Glomerular endothelial cell (primary cell): ENCODE data around the gene DNAH17. TPM values are rescaled to one million over a fixed set of nuclear protein-coding genes. Genes with fewer than 3 reads are reported as not detected.

ENCODE experiments used
- DNase-seq: peaks from one replicate; pipeline ENCODE4 v3.0.0-alpha.2; 2011; ENCODE audit warnings: low read depth, low spot score; ENCODE audit errors: extremely low read depth
- total RNA-seq: library from RNA; depleted of rRNA; stranded (reverse); fragments of >200 nt; gene quantifications from 2 replicates; pipeline ENCODE4 v1.2.3, GENCODE V29; 2015

Gene DNAH17, protein sequence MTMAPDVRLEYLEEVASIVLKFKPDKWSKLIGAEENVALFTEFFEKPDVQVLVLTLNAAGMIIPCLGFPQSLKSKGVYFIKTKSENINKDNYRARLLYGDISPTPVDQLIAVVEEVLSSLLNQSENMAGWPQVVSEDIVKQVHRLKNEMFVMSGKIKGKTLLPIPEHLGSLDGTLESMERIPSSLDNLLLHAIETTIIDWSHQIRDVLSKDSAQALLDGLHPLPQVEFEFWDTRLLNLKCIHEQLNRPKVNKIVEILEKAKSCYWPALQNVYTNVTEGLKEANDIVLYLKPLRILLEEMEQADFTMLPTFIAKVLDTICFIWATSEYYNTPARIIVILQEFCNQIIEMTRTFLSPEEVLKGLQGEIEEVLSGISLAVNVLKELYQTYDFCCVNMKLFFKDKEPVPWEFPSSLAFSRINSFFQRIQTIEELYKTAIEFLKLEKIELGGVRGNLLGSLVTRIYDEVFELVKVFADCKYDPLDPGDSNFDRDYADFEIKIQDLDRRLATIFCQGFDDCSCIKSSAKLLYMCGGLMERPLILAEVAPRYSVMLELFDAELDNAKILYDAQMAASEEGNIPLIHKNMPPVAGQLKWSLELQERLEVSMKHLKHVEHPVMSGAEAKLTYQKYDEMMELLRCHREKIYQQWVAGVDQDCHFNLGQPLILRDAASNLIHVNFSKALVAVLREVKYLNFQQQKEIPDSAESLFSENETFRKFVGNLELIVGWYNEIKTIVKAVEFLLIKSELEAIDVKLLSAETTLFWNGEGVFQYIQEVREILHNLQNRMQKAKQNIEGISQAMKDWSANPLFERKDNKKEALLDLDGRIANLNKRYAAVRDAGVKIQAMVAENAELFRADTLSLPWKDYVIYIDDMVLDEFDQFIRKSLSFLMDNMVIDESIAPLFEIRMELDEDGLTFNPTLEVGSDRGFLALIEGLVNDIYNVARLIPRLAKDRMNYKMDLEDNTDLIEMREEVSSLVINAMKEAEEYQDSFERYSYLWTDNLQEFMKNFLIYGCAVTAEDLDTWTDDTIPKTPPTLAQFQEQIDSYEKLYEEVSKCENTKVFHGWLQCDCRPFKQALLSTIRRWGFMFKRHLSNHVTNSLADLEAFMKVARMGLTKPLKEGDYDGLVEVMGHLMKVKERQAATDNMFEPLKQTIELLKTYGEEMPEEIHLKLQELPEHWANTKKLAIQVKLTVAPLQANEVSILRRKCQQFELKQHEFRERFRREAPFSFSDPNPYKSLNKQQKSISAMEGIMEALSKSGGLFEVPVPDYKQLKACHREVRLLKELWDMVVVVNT (N-terminal part only)
- 0.05 TPM in 1 of 2 replicates, not detected in the other for total RNA-seq

DNA sequence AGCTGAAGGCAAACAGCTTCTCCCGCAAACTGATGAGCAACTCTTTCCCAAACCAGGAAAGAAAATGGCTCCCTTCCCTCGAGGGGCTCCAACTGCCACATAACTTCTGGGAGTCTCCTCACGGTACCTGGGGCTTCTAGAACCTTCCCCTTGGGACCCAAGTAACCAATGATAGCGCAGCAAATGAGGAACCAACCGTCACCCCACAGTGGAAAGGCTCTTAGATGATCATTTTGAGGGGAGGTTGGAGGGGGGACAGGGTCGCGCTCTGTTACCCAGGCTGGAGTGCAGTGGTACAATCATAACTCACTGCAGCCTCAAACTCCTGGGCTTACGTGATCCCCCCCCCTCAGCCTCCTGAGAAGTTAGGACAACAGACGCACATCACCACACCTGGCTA, at the start of gene DNAH17:
Gene DNAH17, minus strand, starts transcription at position 101 of the 400 bp plus-strand sequence. CDS start 2,339 bp downstream, outside the sequence.
- DNase-seq: no peak

DNA sequence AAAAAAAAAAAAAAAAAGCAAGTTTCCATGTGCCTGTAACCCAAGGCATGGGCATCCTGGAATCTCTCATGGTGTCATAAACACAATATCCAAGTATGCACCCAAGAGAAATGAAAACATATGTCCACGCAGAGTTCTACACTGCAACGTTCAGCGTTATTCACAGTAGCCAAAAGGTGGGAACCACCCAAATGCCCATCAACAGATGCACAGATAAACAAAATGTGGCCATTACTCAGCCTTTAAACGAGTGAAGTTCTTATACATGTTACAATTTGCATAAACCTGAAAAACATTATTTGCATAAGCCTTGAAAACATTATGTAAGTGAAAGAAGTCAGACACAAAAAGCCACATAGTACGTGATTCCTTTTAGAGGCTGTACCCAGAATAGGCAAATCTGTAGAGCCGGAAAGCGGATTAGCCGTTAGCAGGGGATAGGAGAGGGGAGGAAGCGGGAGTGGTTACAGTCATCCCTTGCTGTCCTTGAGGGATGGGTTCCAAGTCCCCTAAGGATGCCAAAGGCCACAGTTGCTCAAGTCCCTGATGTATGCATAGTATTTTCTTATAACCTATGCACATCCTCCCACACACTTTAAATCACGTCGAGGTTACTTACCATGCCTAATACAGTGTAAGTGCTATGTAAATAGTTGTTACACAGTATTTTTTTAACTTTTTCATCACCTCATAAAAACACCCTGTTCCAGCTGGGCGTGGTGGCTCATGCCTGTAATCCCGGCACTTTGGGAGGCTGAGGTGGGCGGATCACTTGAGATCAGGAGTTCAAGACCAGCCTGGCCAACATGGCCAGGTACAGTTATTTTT, 47.3 kb upstream of the DNAH17 start:
- DNase-seq: no peak

- DNase-seq: no peak
Observed at GRCh38 chr17:78623541-78623940, 46.3 kb upstream of the DNAH17 start.

DNA sequence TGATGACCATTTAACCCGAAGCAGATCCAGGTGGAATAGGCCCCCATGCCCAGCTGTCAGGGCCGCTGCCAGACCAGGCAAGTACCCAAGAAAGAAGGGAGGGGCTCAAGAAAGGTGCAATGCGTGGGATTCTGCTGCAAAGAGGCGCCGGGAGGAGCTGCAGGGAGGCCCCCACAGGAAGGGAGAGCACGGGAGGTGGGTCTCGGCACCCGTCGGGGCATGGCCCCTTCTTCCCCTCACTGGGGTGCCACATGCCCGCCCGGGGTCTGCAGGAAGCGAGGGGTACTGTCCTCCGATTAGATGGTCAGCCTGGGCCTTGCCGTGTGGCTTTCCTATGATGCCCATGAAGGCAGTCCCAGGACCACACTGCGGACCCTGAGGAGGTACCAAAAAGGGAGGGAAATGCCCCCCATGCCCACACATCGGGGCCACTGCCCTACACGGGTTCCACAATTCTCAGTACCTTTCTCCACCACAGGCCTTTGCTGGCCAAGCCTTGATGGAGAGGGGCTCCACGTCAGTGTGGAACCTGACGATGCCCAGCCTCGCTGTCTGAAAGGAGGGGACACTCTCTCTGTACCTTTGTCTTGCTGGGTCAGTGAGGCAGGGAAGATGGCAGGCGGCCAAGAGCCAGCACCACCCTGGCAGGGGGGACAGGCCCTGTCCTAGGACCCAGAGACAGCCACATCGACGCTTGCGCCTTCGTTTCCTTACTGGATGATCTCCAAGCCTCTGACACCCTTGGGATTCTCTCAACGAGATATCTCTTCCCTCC, 45.5 kb upstream of the DNAH17 start:
- DNase-seq: no peak

DNA sequence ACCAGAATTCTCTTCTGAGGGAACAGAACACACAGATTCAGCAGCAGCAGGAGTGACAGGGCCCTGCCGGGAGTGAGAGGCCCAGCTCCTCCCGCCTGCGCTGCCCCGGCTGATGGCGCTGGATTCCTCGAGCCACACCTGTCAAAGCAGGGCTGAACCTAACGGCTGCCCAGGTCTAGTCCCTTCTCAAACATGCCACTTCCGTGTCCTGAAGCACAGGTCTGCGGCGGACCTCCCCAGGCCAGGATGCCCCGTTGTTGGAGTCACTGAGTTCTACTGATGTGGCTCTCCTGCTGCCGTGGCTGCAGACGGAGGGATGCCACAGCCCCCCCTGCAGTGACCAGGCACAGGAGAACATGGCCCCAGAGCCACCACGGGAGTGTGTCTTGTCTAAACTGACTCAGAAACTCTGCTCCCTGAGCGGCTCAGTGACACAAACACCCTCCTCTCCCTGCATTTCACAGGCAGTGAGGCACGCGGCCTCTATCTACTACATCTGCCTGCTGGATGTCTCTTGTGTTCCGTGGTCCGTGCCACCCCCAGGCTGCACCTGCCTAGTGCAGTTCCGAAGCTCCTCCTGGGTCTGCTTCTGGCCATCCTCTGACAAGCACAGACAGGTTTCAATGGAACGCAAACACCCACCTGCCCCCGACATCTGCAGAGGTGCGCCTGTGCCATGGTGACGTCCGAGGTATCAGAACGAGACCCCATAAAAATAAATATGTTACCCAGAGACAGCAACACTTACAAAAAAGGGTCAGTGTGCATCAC, 44.7 kb upstream of the DNAH17 start:
- no peak for DNase-seq

- DNase-seq: no peak
Observed at GRCh38 chr17:78620099-78620498, 42.9 kb upstream of the DNAH17 start.

- DNase-seq: no peak
Observed at GRCh38 chr17:78619334-78619733, 42.1 kb upstream of the DNAH17 start.

DNA sequence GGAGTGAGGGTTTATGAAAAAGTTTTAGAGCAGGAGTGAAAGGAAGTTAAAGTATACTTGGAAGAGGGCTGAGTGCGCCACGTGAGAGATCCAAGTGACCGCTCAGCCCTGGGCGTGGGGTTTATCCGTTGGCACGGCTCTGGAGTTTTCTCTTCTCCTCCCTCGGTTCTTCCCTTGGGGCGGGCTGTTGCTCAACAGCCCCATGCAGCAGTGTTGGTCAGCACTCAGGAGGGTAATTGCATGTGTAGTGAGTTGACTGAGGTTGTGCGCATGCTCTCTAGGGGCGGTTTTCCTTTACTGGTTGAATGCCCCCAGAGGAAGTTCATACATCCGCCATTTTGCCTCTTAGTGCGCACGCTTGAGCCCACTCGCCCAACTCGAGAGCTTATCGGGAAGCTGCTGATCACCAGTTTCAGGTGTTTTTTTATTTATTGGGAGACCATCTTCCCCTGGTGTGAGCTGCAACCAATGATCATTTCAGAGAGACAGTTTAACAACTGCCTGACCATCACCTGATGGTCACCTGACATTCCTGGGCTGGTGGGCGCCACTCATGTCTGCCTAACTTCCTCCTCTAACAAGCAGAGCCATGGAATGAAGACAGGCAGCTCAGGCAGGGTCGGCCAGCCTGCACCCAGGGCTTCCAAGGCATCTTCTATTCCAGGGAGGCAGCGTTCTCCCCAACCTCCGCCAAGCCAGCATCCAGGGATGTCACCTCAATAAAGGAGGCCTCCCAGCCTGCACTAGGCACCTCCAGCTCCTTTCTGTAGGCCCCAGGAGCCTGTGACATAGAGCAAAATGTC, 41.3 kb upstream of the DNAH17 start:
- no peak for DNase-seq

GRCh38 chr17:78617511-78618061, 40.4 kb upstream of the DNAH17 start:
- DNase-seq: no peak

- DNase-seq: no peak
Observed at GRCh38 chr17:78616946-78617345, 39.8 kb upstream of the DNAH17 start.

- DNase-seq: no peak
Observed at GRCh38 chr17:78615631-78616030, 38.4 kb upstream of the DNAH17 start.

GRCh38 chr17:78613416-78613815, 36.2 kb upstream of the DNAH17 start:
- no peak for DNase-seq

DNA sequence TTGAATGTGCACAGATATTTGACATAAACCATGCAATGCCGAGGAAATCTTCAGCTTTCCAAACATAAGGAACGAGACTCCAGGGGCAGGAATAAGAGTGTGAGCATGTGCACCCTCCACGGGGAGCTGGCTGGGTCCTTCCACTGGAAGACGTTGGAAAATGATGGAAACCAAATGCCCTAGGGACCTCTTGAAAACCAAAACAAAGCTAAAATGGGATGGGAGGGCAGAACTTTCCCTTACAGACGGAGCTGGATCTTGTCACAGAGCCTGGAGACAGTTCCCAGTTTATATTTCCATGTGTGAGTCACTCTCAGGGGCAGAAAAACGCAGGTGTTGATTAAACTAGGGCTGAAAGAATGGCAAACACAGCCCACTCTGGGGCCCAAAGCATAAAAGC, 34.4 kb upstream of the DNAH17 start:
- no peak for DNase-seq

DNA sequence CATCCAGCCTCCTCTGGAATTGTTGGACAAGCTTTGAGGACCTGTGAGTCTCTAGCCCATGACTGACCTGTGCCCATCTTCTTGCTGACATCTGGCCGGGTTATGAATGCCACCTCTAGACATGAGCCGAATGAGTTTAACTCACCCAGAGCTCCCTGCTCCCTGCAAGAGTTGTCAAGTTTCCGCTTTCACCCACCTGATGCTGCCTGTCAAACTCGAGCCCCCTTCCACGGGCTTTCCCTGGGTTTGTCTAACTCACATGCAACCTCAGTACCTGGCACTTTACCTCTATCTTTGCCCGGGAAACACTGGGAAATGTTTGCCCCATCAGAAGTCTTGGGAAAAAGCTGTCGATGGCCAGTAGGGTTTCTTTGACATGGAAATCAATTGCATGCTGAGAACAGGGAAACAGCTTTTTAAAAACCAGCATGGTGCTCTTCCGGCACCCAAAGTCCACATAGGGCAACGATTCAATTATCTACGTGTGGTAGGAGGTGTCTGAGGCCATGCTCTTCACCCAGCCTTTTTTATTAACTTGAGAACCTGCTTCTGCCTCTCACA, 33.8 kb upstream of the DNAH17 start:
- no peak for DNase-seq

DNA sequence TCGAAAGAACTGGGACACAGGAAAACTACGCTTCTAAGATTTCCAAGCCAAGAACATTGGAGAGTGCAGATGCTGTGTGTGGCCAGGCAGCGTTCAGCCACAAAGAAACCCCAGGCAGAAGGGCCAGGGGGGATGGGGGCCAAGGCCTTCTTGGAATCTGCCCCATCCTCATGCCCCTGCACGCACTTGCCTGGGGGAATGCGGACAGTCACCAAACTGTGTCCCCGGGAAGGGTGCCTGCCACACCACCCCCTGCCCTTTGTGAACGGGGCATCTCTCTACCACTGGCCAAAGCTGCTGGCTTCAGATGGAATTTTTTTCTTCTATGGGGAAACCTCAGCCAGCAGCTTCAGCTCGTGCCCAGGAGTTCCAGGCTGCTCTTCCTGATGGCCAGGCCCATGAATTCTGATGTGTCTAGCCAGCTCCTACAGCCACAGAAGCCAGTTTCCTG, 32.0 kb upstream of the DNAH17 start:
- DNase-seq: no peak

GRCh38 chr17:78608804-78609186, 31.6 kb upstream of the DNAH17 start:
- DNase-seq: no peak
